Posterior vena cava (tissue), 2 donors: ENCODE data around the gene FAM124A. TPM values are rescaled to one million over a fixed set of nuclear protein-coding genes. Genes with fewer than 3 reads are reported as not detected.
A peak's percentile ranks its signal among the peaks of the same experiment; 100 is the strongest.

ENCODE experiments used
- DNase-seq: peaks from one replicate; pipeline ENCODE4 v3.0.0-alpha.2; 2020; ENCODE audit warnings: low spot score
- intact Hi-C, 2 donors: fragments of 100-400 bp; cut with DNase I; formaldehyde crosslinking; loops; one replicate each; pipeline versions ENCODE4 v1.14.1 to v1.14.2; 2022 to 2023
- total RNA-seq, 2 donors: library from RNA; stranded (reverse); fragmentation: NEBNext Ultra II Directional; extraction: Animal tissue kit (Norgen Biotek cat#: 25700); gene quantifications; one replicate each; pipeline ENCODE4 v1.2.1, GENCODE V29; 2021
- donor health status: DM: yes; HTN: yes; CAD: no.
- donor health status: DM: yes; HTN: yes; CAD: no.

Gene FAM124A
- total RNA-seq, 2 donors from 2014 or later = 6.2 to 9.8 TPM

- intact Hi-C loops = no loop called here
- DNase-seq = no peak
Observed at GRCh38 chr13:51213173-51213728, 8.9 kb upstream of the FAM124A start.

- no peak for DNase-seq
- intact Hi-C loops = no loop called here
Observed at GRCh38 chr13:51218626-51219025, 3.6 kb upstream of the FAM124A start.

GRCh38 chr13:51220706-51221105 is 1.5 kb upstream of the FAM124A start:
- DNase-seq = no peak
- intact Hi-C loops = loop anchor here (5.0 to 10.0 kb wide), 2 partner anchors 67 to 514 kb away; no protein-coding TSS in a partner anchor

- intact Hi-C loops = loop anchor here (5.0 to 10.0 kb wide), 2 partner anchors 66 to 514 kb away; no protein-coding TSS in a partner anchor
- DNase-seq = no peak
Observed at GRCh38 chr13:51221108-51221507, 1.1 kb upstream of the FAM124A start.

- intact Hi-C loops = loop anchor here (5.0 to 10.0 kb wide), 2 partner anchors 66 to 513 kb away; no protein-coding TSS in a partner anchor
- DNase-seq = no peak
Observed at GRCh38 chr13:51221674-51222036, 543 bp upstream of the FAM124A start.

GRCh38 chr13:51222686-51223559 is 725 bp downstream of the FAM124A start:
- intact Hi-C loops = loop anchor here (5.0 to 10.0 kb wide), 2 partner anchors 64 to 512 kb away; no protein-coding TSS in a partner anchor
- no peak for DNase-seq

GRCh38 chr13:51223560-51224270 is 1.5 kb downstream of the FAM124A start:
- DNase-seq = no peak
- intact Hi-C loops = loop anchor here (5.0 to 10.0 kb wide), 2 partner anchors 64 to 511 kb away; no protein-coding TSS in a partner anchor

- intact Hi-C loops = loop anchor here in 1 of 2 donors (10.0 kb wide), 1 partner anchor 510 kb away; no protein-coding TSS in a partner anchor
- DNase-seq = no peak
Observed at GRCh38 chr13:51225029-51225428, 2.8 kb downstream of the FAM124A start.

GRCh38 chr13:51227404-51227803 is 5.2 kb downstream of the FAM124A start:
- DNase-seq = no peak
- intact Hi-C loops = loop anchor here in 1 of 2 donors (10.0 kb wide), 1 partner anchor 507 kb away; no protein-coding TSS in a partner anchor

- no peak for DNase-seq
- intact Hi-C loops = loop anchor here in 1 of 2 donors (10.0 kb wide), 1 partner anchor 506 kb away; no protein-coding TSS in a partner anchor
Observed at GRCh38 chr13:51229101-51229719, 7.0 kb downstream of the FAM124A start.

- intact Hi-C loops = loop anchor here in 1 of 2 donors (10.0 kb wide), 1 partner anchor 505 kb away; no protein-coding TSS in a partner anchor
- no peak for DNase-seq
Observed at GRCh38 chr13:51229731-51230130, 7.5 kb downstream of the FAM124A start.

GRCh38 chr13:51230477-51231105 is 8.4 kb downstream of the FAM124A start:
- peak; percentile 87 for DNase-seq

GRCh38 chr13:51231456-51231855 is 9.3 kb downstream of the FAM124A start:
- DNase-seq = no peak
- intact Hi-C loops = no loop called here

More at GRCh38 chr13:51230477-51231105, 8.4 kb downstream of the FAM124A start:
- intact Hi-C loops = no loop called here

GRCh38 chr13:51232328-51232727 is 10.1 kb downstream of the FAM124A start:
- intact Hi-C loops = no loop called here
- DNase-seq = no peak

- DNase-seq = no peak
- intact Hi-C loops = no loop called here
Observed at GRCh38 chr13:51233117-51233826, 11.1 kb downstream of the FAM124A start.

GRCh38 chr13:51234676-51235075 is 12.5 kb downstream of the FAM124A start:
- no peak for DNase-seq
- intact Hi-C loops = no loop called here

GRCh38 chr13:51235186-51235585 is 13.0 kb downstream of the FAM124A start:
- no peak for DNase-seq
- intact Hi-C loops = no loop called here
